Measurements from ENCODE around the gene FHIT. TPM values are rescaled to one million over a fixed set of nuclear protein-coding genes. Genes with fewer than 3 reads are reported as not detected.

FHIT gene
- total and polyA plus RNA-seq, 4 donors: 2.1 to 14.7 (median 6.6) TPM

- DNase-seq (ENCODE audit: low spot score): no peak
- Histone ChIP-seq H3K27ac (ENCODE audit: low read depth in 1 of 2, low read length in 2 of 2) (no peak overlapping the region), H3K4me3 (ENCODE audit: low read depth in 1 of 3, low read length in 3 of 3) (no peak overlapping the region), H3K9me3 (ENCODE audit: control insufficient read depth in 4 of 4, low read length in 3 of 4) (no peaks in the 10 kb centered on the region), H3K9ac (ENCODE audit: low read depth in 1 of 2, low read length in 2 of 2) (no peak overlapping the region), H3K4me1 (ENCODE audit: control insufficient read depth in 4 of 4, insufficient read depth in 4 of 4, low read length in 3 of 4) (no peaks in the 10 kb centered on the region), H3K36me3 (ENCODE audit: control insufficient read depth in 4 of 4, insufficient read depth in 3 of 4, low read depth in 1 of 4, low read length in 3 of 4) (no peaks in the 10 kb centered on the region), H3K27me3 (ENCODE audit: control insufficient read depth in 4 of 4, insufficient read depth in 4 of 4, low read length in 3 of 4) (no peaks in the 10 kb centered on the region)
- WGBS: 90% methylated on average over 2 of the region's 2 CpGs
- TF ChIP-seq SP1 (IDR thresholded peaks at IDR 0.05) (no peak), RXRA (IDR thresholded peaks at IDR 0.05) (no peak), GABPA (IDR thresholded peaks at IDR 0.05 in 1 of 2, conservative IDR thresholded peaks at IDR 0.05 in 1 of 2) (no peak), YY1 (IDR thresholded peaks at IDR 0.05) (no peak), RAD21 (IDR thresholded peaks at IDR 0.05) (no peak), REST (IDR thresholded peaks at IDR 0.05) (no peak), TAF1 (conservative IDR thresholded peaks at IDR 0.05) (no peak), EGR1 (IDR thresholded peaks at IDR 0.05; ENCODE audit: low read depth in 2 of 2) (no peak), FOXA2 (IDR thresholded peaks at IDR 0.05) (no peak), ZBTB33 (IDR thresholded peaks at IDR 0.05) (no peak), ATF3 (IDR thresholded peaks at IDR 0.05) (no peak), CTCF (IDR thresholded peaks at IDR 0.05; ENCODE audit: low read depth, low read length, missing input control) (no peak), FOXA1 (IDR thresholded peaks at IDR 0.05) (no peak), JUND (IDR thresholded peaks at IDR 0.05) (no peak), HNF4G (IDR thresholded peaks at IDR 0.05) (no peak), NR2F2 (IDR thresholded peaks at IDR 0.05) (no peak), MAX (IDR thresholded peaks at IDR 0.05) (no peak), HNF4A (conservative IDR thresholded peaks at IDR 0.05) (no peak)
These were observed 1373.2 kb downstream of the FHIT start for GRCh38 chr3:59878038-59878427.

Measured in liver (tissue), 9 donors.